Ovary (tissue), 3 donors: Measurements from ENCODE around the gene NXNL1.

Experiments
- CTCF ChIP-seq, 3 donors: fragments of 450-650 bp in 2 of 3; fragments of 200-600 bp in 1 of 3; IDR thresholded peaks; one replicate each; pipeline versions ENCODE4 v1.5.1 to v1.8.0; 2016 to 2022; ENCODE audit warnings: antibody characterized with exemption in 3 of 3, mild to moderate bottlenecking in 1 of 3
- EP300 ChIP-seq: sonication (generic); formaldehyde crosslinking; IDR thresholded peaks from one replicate; pipeline ENCODE4 v1.6.1; 2017; ENCODE audit warnings: antibody characterized with exemption
- POLR2A ChIP-seq: fragments of 450-650 bp; IDR thresholded peaks from one replicate; pipeline ENCODE4 v1.6.1; 2017; ENCODE audit warnings: antibody characterized with exemption, mild to moderate bottlenecking, moderate library complexity
- donor health status: DM: no; HTN: no; CAD: no.

- TF ChIP-seq EP300 = no peak
- TF ChIP-seq CTCF (IDR thresholded peaks at IDR 0.05) = no peak
- no peak for TF ChIP-seq POLR2A
Measured at GRCh38 chr19:17466487-17466850, 5.7 kb upstream of the NXNL1 start.
